Stimulated activated CD4-positive, alpha-beta T cell treated with anti-CD3 and anti-CD28 coated beads, TNF-alpha, amount 100 ng/mL, for 48 hours (primary cell): Measurements from ENCODE around the gene OR10K2.
"Not testable (repeated sequence)": the region's sequence is repeated elsewhere in the genome, so short reads cannot be mapped to it uniquely, and the experiment has no call there.

Source experiments
- DNase-seq, 3 donors: peaks; one replicate each; pipeline ENCODE4 v3.0.0-alpha.2; 2020; ENCODE audit warnings: low read depth in 3 of 3

Gene OR10K2, protein sequence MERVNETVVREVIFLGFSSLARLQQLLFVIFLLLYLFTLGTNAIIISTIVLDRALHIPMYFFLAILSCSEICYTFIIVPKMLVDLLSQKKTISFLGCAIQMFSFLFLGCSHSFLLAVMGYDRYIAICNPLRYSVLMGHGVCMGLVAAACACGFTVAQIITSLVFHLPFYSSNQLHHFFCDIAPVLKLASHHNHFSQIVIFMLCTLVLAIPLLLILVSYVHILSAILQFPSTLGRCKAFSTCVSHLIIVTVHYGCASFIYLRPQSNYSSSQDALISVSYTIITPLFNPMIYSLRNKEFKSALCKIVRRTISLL

DNA sequence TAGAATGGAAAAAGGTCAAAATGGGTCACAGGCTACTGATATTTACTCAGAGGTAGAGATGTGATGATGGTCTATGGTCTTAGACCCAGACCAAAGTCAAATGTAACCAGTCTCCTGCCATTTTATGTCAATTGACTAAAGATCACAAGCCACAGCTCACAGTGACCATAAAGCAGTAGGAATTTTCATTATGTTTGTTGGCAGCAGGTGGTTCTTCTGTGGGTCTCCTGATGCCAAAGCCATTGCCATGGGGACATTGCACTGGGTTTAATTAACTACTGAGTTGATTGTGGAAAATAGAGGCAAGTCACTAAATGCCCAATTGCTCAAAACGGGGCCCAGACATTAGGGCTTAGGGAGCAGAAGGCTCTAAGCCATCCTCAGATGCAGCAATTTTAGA is at the start of gene OR10K2:
OR10K2 (minus strand) TSS at position 101 of the 400 bp plus-strand sequence. CDS start 5,371 bp downstream, outside the sequence.
- no peak for DNase-seq

DNA sequence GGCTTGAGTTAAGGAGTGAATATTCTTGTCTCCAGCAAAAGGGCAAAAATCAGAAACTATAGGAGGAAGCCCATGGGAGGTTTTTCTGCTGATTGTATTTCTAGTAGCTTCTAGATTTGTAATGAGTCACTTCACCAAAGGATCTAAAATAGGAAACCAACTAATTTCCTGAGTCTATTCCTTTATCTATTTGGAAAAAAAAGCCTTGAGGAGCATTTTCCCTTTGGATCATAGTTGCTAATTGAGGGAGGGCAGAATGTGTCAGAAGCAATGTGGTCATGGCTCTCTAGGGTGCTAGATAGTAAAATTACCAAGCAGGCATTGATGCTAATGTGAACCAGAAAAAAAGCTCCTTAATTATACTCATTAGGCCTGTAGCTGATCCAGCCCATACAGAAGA is 45.9 kb upstream of the OR10K2 start, which contains the start of gene OR10R2:
OR10R2 (plus strand) TSS at position 301 of the 400 bp plus-strand sequence. CDS start 106 bp downstream, outside the sequence.
- no peak for DNase-seq

DNA sequence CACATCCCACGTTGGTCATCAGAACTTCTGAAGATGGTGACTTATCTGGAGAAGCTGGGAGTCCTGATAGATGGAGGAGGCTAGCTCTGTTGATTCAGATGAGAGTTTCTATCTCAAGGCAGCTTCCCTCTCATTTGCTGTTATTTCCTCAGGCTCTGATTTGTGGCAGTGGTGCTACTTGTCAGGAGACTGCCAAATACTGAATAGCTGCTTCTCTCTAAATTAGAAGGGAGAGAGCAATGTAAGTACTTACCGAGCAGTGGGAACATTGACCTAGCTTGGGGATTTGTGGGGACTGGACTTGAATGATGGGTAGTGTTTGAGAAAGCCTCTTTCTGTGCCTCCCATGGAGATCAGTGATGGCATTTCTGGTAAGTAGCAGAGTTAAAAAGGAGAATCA is 35.5 kb upstream of the OR10K2 start, which contains the start of gene OR10K1:
OR10K1 (plus strand) TSS at position 301 of the 400 bp plus-strand sequence. CDS start 3,728 bp downstream, outside the sequence.
- no peak for DNase-seq

DNA sequence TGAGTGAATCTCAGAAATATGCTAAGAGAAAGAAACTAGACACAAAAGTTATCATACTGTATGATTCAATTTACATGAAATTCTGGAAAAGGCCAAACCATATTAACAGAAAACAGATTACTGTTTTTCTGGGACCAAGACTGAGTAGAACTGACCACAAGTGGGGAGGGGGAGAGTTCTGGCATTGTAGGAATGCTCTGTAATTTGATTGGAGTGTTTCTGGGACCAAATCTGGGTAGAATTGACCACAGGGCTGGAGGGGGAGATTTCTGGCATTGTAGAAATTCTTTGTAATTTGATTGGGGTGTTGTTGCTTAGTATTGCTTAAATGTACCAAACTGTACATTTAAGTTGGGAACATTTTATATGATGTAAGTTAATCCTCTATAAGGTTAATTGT is 32.2 kb upstream of the OR10K2 start:
- DNase-seq: no peak

DNA sequence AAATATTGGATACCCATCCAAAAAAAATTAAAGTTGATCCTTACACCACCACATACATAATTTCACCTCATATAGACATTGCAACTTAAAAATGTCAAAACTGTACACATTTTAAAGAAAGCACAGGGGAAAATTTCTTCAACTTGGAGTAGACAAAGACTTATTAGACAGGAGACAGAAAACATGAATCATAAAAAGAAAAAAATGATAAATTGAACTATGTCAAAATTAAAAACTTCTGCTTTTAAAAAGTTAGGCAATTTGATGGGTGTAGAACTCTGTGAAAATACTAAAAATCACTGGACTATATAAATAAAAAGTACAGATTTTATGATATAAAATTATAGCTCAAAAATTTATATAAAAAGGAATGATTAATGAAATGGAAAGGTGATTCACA is 31.2 kb upstream of the OR10K2 start:
- no peak for DNase-seq

DNA sequence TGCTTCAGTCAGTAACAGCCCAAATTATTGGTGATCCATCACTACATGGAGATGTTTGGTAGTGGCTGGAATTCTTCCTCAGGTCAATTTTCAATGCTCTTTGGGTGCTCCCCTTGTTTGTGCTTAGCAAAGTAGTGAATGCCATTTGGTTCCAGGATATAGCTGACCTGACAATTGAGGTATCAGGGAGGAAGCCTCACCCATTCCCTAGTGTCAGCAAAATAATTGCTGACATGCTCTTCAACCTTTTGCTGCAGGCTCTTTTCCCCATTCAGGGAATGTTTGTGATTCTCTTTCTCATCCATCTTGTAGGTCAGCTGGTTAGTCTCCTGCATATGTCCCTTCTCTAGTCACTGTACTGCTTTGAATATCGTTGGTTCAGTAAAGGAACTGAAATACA is 28.5 kb upstream of the OR10K2 start:
- DNase-seq: no peak

DNA sequence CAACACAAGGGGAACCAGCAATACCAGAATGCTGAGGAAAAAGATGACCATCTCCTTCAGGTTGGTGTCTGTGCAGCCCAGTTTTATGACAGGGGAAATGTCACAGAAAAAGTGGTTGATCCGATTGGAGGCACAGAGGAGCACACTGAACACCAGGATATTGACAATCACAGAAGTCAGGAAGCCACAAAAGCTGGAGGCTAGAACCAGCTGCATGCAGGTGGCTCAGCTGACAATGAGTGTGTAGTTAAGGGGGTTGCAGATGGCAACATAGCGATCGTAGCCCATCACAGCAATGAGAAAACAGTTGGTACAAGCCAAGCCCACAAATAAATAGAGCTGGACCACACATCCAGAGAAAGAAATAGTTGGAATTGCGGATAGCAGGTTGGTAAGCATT is 19.3 kb upstream of the OR10K2 start:
- DNase-seq: no peak

DNA sequence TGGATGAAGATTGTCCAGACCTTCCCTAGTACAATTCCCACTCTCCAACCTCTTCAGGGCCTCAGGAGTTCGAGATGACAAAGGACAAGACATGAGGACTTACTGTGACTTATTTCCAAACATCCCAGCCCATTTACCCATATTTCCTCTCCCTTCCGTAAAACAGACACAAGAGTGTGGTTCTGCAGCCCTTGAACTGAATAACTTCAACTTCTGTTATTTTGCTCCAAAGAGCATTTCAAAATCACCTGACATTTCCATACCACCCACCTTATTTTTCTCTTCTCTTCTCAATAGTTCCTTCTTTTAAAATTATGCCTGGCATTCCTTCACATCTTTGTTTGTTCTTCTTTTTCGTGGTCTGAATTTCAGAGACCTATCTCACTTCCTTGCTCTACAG is 8.7 kb upstream of the OR10K2 start:
- DNase-seq: no peak

DNA sequence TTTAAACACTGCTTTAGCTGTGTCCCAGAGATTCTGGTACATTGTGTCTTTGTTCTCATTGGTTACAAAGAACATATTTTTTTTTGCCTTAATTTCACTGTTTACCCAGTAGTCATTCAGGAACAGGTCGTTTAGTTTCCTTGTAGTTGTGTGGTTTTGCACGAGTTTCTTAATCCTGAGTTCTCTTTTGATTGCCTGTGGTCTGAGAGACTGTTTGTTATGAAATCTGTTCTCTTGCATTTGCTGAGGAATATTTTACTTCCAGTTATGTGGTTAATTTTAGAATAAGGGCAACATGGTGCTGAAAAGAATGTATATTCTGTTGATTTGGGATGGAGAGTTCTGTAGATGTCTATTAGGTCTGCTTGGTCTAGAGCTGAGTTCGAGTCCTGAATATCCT is 4.1 kb upstream of the OR10K2 start:
- DNase-seq: not testable (repeated sequence)

DNA sequence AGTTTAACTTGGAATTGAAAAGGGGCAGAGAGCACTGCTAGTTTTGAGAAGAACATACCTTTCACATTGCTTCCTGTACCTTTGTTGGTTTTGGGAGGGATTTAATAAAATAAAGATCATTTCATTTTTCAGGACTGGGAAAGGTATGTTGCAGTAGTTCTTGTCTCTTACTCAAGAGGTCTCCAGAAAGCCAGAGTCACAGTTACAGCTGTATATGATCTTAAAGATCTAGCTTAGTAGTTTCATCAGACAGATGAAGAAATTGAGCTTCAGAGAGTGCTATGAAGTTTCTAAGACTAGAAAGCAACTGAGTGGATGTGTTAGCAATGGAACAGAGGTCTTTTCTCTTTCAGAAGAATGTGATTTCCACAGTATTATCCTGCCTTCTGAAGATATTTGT is 1.0 kb downstream of the OR10K2 start:
- DNase-seq: no peak

DNA sequence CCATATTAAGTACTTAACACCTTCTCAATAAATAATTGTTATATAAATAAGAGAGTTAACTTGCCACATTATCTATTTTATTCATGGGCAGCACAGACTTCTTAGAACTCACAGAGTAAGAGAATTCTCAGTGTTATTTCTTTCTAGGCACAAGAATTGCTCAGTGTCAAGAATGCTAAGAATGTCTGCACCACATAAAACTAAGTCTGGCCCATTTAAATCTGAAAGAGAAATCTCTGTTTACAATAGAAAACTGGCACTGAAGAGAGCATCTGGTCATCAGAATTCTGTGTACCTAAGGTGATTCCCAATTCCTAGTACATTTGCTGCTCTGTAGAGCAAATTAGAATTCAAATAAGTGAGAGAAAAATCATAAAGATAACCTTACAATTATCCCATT is 3.8 kb downstream of the OR10K2 start:
- DNase-seq: no peak

DNA sequence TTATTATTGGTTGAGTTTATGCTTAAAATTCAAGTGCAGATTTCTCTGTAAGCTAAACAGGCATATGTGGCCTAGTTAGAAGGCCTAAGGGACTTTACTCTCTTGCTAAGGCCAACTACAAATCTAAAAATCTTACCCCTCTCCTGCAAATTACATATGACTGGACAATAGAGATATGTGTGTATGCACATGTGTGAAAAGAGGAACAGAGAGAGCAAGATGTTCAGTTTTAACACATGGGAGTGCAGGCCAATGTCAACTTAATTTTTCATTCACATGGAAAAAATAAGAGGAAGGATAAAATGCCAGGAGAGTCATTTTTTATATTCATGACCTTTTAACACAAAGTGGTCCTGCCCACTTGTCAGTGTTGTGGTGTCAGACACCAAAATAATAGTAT is 8.5 kb downstream of the OR10K2 start:
- no peak for DNase-seq

DNA sequence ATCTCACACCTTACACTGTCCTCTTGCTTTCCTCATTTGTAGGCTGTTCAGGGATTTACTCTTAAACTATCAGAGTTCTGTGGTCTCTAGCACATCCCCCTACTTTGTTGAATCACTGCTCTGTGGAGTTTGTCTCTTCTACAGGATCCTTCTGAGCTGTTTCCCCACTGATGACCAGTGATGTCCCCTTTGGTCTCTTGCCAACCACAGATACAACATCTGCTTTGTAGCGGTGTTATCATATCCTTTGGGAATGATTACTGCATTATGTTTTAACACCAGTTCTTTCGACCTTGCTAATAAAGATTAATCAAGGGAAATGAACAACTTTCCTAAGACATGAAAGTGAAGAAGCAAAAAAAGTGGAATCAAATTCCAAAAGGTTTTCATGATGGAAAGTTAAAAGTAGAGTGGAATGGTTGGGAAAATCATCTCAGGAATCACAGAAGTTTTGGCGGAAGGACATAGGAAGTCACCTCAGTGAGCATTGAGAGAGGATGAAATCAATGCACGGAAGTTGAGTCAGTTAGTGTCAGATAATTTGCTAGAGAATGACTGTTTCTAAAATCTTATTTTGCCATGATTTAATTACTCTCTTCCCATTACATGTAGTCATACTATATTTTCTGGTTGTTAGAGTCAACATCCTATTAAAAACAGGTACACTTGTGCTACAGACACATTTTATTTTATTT is 11.2 kb downstream of the OR10K2 start:
- DNase-seq: no peak

DNA sequence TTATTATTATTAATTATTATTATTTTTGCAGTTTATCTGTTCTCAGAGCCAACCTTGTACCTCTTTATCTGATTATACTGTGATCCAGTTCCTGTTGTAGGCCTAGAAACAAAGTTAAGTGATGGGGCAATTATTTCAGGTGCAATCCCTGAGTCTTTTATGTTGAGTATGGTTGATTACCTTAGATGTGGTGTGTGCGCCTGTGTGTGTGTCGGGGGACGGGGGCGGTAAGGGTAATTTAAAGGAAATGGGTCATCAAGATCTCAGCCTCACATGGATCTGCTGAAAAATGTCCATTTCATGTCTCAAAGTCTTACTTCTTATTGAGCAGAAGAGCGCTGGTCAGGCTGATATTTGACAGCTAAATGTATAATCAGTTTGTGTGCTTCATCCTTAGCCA is 18.9 kb downstream of the OR10K2 start:
- DNase-seq: no peak

DNA sequence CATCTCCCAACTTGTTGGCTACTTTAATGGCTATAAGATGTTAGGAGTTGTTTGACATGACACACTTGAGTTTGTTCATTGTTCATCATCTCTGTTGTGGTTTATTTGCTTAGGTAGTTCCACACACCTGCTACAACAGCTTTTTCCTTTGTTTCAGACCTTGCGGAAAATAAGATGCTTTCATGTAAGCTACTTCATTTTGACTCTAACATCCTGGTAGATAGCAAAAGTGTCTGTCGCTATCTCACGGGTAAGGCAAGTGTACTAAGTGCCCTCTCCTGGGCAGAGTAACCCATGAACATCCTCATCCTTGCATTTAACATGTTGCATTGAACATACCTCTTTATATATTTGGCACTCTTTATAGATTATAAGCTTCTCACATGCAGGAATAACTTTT is 25.2 kb downstream of the OR10K2 start:
- no peak for DNase-seq

DNA sequence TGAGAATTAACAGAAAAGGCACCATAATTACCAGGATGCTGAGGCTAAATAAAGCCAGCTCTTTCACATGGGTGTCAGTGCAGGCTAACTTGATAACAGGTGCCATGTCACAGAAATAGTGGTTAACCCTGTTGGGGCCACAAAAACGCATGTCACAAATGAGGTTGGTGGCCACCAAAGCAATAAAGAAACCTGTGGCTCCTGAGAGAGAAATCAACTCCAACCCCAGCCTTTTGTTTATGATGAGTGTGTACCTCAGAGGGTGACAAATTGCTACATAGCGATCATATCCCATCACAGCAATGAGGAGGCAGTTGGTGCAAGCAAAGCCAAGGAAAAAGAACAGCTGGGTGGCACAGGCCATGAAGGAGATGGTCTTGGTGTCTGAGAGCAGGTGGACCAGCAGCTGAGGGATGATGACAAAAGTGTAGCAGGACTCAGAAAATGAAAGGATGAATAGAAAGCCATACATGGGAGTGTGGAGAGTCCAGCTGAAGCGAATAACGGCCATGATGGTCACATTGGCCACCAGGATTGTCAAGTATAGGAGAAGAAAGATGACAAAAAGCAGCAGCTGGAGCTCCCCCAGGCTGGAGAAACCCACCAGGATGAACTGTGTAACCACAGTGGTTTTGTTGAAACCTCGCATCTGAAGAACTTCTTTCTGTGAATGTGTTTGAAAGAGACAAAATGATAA is 27.1 kb downstream of the OR10K2 start, which contains the start of gene OR10T2:
OR10T2 (minus strand) TSS at position 649 of the 697 bp plus-strand sequence; CDS start at position 649, 0 bp downstream.
- no peak for DNase-seq

DNA sequence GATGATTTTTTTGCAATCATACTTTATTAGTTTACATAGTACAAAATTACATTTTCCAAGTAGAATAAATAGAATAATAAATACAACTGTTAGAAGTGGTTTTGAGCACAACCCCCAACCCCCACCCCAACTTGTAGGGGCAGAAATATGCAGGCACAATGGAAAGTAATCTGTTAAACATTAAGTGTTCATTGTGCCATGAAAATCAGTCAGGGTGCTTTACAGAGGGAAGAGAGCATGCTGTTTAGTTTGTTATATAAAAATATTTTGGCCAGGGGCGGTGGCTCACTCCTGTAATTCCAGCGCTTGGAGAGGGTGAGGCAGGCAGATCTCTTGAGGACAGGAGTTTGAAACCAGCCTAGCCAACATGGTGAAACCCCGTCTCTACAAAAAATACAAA is 29.4 kb downstream of the OR10K2 start:
- no peak for DNase-seq

DNA sequence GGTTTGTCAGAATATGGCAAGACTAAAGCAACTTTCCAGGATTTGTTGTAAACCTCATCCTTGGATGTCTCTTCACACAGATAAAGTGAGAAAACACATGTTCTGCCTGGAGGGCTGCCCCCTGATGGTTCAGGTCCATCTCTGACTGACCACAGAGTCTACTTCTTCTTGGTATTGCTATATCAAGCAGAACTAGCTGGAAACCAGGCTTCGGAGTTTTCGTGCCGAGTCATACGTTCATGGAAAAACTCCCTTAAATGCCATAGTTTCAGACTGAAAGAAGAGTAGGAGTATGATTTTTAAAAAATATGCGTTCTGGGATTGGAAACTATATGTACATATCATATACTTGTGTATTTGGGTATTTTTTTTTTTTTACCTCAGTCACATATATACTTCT is 32.6 kb downstream of the OR10K2 start:
- DNase-seq: no peak

DNA sequence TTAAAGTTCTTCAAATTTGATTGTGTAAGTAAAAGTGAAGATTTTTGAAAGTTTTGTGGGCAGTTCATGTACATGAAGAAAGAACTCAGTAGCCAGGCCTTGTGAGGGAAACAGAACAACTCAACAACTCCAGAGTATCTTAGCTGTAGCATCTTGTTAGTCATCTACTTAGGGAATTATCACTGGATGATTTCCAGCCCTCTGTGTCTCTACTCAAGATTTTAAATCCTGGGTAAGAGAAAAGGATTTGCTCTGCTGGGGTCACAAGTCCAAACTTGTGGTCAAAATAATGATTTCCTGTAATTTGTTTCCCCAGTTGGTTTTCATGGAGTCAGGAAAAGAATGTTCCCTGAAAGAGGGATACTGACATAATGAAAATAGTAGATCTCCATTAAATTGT is 34.9 kb downstream of the OR10K2 start:
- no peak for DNase-seq

DNA sequence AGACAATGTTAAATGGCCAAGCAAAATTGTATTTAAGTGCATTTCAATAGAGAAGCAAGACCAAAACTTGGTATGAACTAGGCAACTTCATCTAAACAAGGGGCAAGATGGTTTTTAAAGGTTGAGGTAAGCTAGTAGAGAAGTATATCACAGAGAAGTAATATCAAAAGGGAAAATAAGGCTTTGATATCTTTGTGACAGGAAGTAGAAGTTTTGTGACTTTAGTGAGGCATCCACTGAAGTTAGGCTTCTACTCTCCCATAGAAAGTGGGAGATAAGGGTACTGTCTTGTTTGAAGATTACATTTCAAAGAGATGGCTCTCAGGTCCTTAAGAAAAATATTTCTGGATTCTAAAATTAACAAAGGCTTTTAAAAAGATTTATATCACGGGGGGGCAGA is 35.7 kb downstream of the OR10K2 start:
- DNase-seq: no peak

DNA sequence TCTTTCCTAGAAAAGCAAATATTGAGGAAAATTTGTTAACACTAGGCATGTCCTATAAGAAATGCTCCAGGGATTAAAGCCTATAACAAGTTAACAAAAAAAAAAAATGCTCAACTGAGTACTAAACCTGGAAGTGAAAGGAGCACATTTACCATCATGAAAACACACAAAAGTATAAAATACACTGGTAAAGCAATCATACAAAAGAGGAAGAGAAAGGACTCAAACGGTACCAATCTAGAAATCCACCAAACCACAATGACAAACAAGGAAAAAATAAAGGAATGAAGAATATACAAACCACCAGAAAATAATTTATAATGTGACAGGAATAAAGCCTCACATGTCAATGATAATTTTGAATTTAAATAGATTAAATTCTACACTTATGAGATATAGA is 51.2 kb downstream of the OR10K2 start:
- no peak for DNase-seq

DNA sequence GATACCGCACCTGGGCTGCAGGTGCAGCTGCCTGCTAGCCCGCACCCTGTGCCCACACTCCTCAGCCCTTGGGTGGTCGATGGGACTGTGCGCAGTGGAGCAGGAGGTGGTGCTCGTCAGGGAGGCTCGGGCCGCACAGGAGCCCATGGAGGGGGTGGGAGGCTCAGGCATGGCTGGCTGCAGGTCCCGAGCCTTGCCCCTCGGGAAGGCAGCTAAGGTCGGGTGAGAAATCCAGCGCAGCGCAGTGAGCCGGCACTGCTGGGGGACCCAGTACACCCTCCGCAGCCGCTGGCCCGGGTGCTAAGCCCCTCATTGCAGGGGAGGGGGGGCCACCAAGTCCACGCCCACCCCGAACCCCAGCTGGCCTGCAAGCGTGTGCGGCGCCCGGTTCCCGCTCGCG is 51.9 kb downstream of the OR10K2 start:
- not testable (repeated sequence) for DNase-seq
